ACC112 (cell line): ENCODE results near the gene AFAP1.

Experiments used
- H2AFZ ChIP-seq: fragments of 200-600 bp; sonication (generic); one replicate; pipeline ENCODE4 v1.6.0; 2017; ENCODE audit warnings: antibody characterized with exemption, low read length; ENCODE audit not compliant: unreplicated experiment
- H3K27ac ChIP-seq: fragments of 200-600 bp; sonication (generic); 2 replicates; pipeline ENCODE4 v1.5.1; 2014; ENCODE audit warnings: low read depth, mild to moderate bottlenecking, antibody characterized with exemption, low read length, moderate library complexity
- H3K27me3 ChIP-seq: fragments of 200-600 bp; sonication (generic); 2 replicates; pipeline ENCODE4 v1.6.1; 2014; ENCODE audit warnings: mild to moderate bottlenecking, antibody characterized with exemption, low read length, moderate library complexity, mixed read lengths; ENCODE audit not compliant: insufficient read depth
- H3K36me3 ChIP-seq: fragments of 200-600 bp; sonication (generic); 2 replicates; pipeline ENCODE4 v1.6.1; 2016; ENCODE audit warnings: mild to moderate bottlenecking, antibody characterized with exemption, low read length, moderate library complexity, mixed read lengths; ENCODE audit not compliant: insufficient read depth
- H3K4me1 ChIP-seq: fragments of 200-600 bp; sonication (generic); one replicate; pipeline ENCODE4 v1.6.1; 2016; ENCODE audit warnings: low read length, mixed read lengths; ENCODE audit not compliant: insufficient read depth, unreplicated experiment, control insufficient read depth
- H3K4me3 ChIP-seq: fragments of 200-600 bp; sonication (generic); 2 replicates; pipeline ENCODE4 v1.5.1; 2014; ENCODE audit warnings: mild to moderate bottlenecking, low read depth, low read length
- H3K79me2 ChIP-seq: fragments of 200-600 bp; sonication (generic); one replicate; pipeline ENCODE4 v1.6.0; 2016; ENCODE audit warnings: low read length; ENCODE audit not compliant: control insufficient read depth, unreplicated experiment, insufficient read depth

AFAP1 gene

DNA sequence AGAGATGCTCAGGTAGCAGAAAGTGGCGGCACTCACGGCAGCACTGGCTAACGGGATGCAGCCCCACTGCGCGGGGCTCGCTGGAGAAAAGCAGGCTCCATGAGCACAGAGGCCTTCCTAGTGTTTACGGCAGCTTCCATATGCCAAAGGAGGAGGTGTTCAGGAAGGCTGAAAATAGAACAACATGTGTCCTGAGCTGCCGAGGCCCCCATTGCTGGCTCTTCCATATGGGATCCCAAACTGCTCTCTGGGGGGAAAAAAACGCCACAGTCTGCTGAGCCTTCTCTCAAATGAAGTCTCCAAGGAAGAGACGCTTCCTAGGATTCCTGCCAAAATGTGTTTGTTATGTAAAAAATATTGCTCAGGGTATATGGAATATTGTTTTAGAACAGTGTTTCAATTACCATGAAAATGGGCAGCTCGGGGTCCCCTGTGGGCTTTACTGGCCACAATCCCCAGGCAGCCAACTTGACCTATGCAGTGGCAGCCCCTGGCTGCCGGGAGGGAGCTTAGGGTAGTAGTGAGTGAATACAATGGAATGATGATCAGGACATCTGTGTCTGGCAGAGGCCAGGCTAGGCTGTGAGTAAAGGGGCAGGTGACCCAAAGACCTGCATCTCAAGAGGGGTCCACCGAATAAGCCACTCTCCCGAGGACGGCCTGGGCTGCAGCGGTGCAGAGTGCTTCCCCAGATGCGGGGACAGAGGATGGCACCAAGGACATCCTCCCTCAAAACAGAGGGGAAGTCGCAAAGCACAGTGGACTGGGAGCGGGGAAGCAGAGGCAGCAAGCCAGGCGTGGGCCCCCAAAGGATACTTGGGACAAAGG lies 170.1 kb downstream of the AFAP1 start:
- Histone ChIP-seq H3K4me1 (no peaks in the 10 kb centered on the region), H3K27me3 (no peaks in the 10 kb centered on the region), H2AFZ (no peak overlapping the region), H3K27ac (no peak overlapping the region), H3K79me2 (no peaks in the 10 kb centered on the region), H3K36me3 (peaks cover 25% of the 10 kb centered on the region; the same call in 1 of the 2 replicates), H3K4me3 (no peak overlapping the region)

- Histone ChIP-seq H3K27me3 (no peaks in the 10 kb centered on the region), H3K36me3 (peaks cover 29% of the 10 kb centered on the region; the same call in 1 of the 2 replicates), H3K27ac (no peak overlapping the region), H3K4me3 (no peak overlapping the region), H3K79me2 (peaks cover 2% of the 10 kb centered on the region), H3K4me1 (peaks cover 4% of the 10 kb centered on the region), H2AFZ (no peak overlapping the region)
Observed at GRCh38 chr4:7768736-7769135, 170.9 kb downstream of the AFAP1 start.

DNA sequence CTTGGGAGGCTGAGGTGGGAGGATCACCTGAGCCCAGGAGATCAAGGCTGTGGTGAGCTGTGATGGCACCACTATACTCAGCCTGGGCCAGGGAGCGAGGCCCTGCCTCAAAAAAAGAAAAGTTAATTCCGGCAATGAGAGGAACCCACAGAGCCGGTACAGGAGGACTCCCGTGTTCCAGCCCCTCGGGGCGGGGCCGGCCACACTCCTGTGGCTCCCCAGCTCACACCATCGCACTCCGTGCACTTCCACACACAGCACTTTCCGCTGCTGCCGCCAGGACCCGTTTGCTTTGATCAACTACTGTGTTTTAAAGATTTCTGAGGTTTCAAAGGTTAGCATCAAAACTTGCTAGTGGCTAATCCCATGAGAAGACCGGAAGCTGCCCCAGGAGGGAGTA lies 171.7 kb downstream of the AFAP1 start:
- H3K36me3 ChIP-seq = peaks cover 29% of the 10 kb centered on the region; the same call in 1 of the 2 replicates
- H3K27me3 ChIP-seq = no peaks in the 10 kb centered on the region
- peaks cover 2% of the 10 kb centered on the region for H3K79me2 ChIP-seq
- H3K4me1 ChIP-seq = peaks cover 4% of the 10 kb centered on the region
- H3K27ac ChIP-seq = no peak overlapping the region
- H2AFZ ChIP-seq = no peak overlapping the region
- H3K4me3 ChIP-seq = no peak overlapping the region

DNA sequence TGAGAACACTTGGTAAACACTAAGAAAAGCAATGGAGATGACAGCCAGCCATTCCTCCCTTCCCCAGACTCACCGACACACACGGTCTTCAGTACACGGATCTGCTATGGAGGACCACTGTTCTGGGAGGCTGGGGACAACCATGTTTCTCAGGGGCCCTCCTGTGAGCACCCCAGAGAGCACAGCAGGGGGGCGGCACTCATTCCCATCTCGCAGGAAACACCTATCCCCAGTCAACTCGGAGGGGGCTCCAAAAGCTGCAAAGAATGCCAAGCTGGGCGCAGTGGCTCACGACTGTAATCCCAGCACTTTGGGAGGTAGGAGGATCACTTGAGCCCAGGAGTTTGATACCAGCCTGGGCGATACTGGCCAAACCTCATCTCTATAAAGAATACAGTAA lies 172.1 kb downstream of the AFAP1 start:
- Histone ChIP-seq H3K4me1 (peaks cover 4% of the 10 kb centered on the region), H3K79me2 (peaks cover 2% of the 10 kb centered on the region), H3K27ac (no peak overlapping the region), H3K36me3 (peaks cover 28% of the 10 kb centered on the region; the same call in 1 of the 2 replicates), H3K27me3 (no peaks in the 10 kb centered on the region), H2AFZ (no peak overlapping the region), H3K4me3 (no peak overlapping the region)

- no peak overlapping the region for H3K4me3 ChIP-seq
- H3K27ac ChIP-seq = no peak overlapping the region
- peaks cover 28% of the 10 kb centered on the region; the same call in 1 of the 2 replicates for H3K36me3 ChIP-seq
- H3K27me3 ChIP-seq = no peaks in the 10 kb centered on the region
- peaks cover 4% of the 10 kb centered on the region for H3K4me1 ChIP-seq
- no peak overlapping the region for H2AFZ ChIP-seq
- H3K79me2 ChIP-seq = peaks cover 2% of the 10 kb centered on the region
Observed at GRCh38 chr4:7766661-7767345, 172.9 kb downstream of the AFAP1 start.

DNA sequence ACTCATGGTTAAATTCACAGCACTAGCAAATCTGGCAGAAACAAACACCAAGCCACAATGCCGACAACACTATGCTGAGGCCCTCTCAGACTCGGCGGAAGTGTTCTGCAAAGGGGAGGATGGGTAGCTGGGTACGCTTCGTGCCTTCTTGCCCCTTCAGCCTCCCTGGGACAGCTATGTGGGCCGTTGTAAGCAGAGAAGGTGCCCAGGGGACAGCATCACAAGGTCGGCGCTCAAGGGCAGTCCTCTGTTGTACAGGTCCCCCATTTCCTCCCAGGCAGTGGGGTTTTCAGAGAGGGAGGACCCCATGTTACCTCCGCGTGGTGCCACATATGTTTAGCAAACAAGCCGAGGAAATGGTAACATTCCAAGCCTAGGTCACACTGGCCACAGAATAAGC lies 173.6 kb downstream of the AFAP1 start:
- Histone ChIP-seq H3K27me3 (no peaks in the 10 kb centered on the region), H3K36me3 (peaks cover 28% of the 10 kb centered on the region; the same call in 1 of the 2 replicates), H3K4me1 (peaks cover 4% of the 10 kb centered on the region), H3K4me3 (no peak overlapping the region), H2AFZ (no peak overlapping the region), H3K27ac (no peak overlapping the region), H3K79me2 (peaks cover 2% of the 10 kb centered on the region)

GRCh38 chr4:7765666-7766065 lies 174.0 kb downstream of the AFAP1 start:
- peaks cover 2% of the 10 kb centered on the region for H3K79me2 ChIP-seq
- no peak overlapping the region for H3K27ac ChIP-seq
- peaks cover 28% of the 10 kb centered on the region; the same call in 1 of the 2 replicates for H3K36me3 ChIP-seq

DNA sequence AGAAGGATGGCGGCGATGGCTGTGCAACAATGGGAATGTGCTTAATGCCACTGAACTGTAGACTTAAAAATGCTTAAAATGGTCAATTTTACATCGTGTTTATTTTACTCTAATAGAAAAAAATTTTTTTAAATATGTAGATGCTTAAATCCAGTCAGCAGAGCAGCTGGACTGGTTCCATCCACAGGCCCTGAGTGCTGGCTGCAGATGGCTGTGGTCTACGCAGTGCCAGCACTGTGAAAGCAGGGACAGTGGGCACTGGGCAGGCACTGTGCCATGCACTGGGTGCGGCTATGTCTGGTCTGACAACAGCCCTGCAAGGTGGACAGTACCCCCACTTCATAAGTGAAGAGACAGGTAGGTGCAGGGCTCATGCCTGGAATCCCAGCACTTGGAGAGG lies 175.2 kb downstream of the AFAP1 start:
- no peaks in the 10 kb centered on the region for H3K27me3 ChIP-seq
- peaks cover 30% of the 10 kb centered on the region; the same call in 1 of the 2 replicates for H3K36me3 ChIP-seq
- H3K79me2 ChIP-seq = peaks cover 2% of the 10 kb centered on the region
- H3K27ac ChIP-seq = no peak overlapping the region
- H3K4me3 ChIP-seq = no peak overlapping the region
- no peak overlapping the region for H2AFZ ChIP-seq
- H3K4me1 ChIP-seq = peaks cover 4% of the 10 kb centered on the region

More at GRCh38 chr4:7765666-7766065, 174.0 kb downstream of the AFAP1 start:
- Histone ChIP-seq H3K4me1 (peaks cover 4% of the 10 kb centered on the region), H2AFZ (no peak overlapping the region), H3K27me3 (no peaks in the 10 kb centered on the region), H3K4me3 (no peak overlapping the region)

DNA sequence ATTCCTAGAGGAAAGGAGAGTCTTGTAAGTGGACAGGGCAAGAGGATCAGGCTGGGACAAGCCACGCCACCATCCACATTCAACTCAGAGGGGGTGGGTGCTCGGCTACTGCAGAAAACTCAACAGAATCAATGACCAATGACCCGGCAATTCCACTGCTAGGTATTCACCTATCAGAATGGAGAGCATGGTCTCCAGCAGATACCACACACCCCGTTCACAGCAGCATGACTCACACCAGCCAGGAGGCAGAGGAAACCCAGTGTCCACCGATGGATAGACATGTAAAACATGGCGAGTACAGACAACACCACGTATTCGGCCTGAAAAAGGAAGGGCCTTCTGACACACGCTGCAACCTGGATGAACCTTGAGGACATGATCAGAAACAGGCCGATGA lies 175.9 kb downstream of the AFAP1 start:
- H3K79me2 ChIP-seq = peaks cover 2% of the 10 kb centered on the region
- H3K27ac ChIP-seq = no peak overlapping the region
- H3K27me3 ChIP-seq = no peaks in the 10 kb centered on the region
- H3K4me3 ChIP-seq = no peak overlapping the region
- peaks cover 30% of the 10 kb centered on the region; the same call in 1 of the 2 replicates for H3K36me3 ChIP-seq
- peaks cover 4% of the 10 kb centered on the region for H3K4me1 ChIP-seq
- H2AFZ ChIP-seq = no peak overlapping the region

- no peak overlapping the region for H3K27ac ChIP-seq
- H3K4me3 ChIP-seq = no peak overlapping the region
- no peaks in the 10 kb centered on the region for H3K27me3 ChIP-seq
- H2AFZ ChIP-seq = no peak overlapping the region
- peaks cover 2% of the 10 kb centered on the region for H3K79me2 ChIP-seq
- H3K36me3 ChIP-seq = peaks cover 24% of the 10 kb centered on the region; the same call in 1 of the 2 replicates
- peaks cover 4% of the 10 kb centered on the region for H3K4me1 ChIP-seq
Observed at GRCh38 chr4:7763106-7763505, 176.6 kb downstream of the AFAP1 start.
